Panc1 (cell line): ENCODE measurements around the gene PBX1.

Source experiments
- TF ChIP-seq, protein P1 (sequence below): fragments of 450-650 bp; IDR thresholded peaks from 2 replicates; pipeline ENCODE4 v1.5.1; 2017; ENCODE audit warnings: mild to moderate bottlenecking
- TF ChIP-seq, protein P2 (sequence below), 2 experiments: IDR thresholded peaks; 2 replicates each; pipeline ENCODE4 v1.6.1; 2011 to 2012; ENCODE audit warnings: low read depth in 2 of 2, control low read depth in 1 of 2, low read length in 1 of 2, mild to moderate bottlenecking in 1 of 2, moderate library complexity in 1 of 2; ENCODE audit not compliant: insufficient read depth in 1 of 2

DNA sequence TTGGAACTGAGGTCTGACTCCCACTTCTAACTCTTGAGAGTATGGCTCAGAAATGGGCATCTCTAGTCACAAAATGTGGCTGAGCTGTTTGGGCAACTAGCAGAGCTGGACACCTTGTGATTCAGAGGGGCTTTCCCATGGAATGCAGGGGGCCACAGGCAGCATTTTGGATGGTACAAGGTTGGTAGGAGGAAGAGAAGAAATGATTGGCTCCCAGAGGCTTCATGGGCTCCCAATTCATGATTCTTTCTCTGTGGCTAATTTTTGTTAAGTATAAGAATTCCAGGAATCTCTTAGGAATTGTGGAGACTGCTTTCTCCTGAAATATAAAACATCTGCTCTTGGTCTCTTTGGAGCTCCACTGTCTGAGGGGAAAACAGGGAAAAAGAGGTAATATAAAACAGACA is 49.7 kb downstream of the PBX1 start:
- TF ChIP-seq, protein P1, sequence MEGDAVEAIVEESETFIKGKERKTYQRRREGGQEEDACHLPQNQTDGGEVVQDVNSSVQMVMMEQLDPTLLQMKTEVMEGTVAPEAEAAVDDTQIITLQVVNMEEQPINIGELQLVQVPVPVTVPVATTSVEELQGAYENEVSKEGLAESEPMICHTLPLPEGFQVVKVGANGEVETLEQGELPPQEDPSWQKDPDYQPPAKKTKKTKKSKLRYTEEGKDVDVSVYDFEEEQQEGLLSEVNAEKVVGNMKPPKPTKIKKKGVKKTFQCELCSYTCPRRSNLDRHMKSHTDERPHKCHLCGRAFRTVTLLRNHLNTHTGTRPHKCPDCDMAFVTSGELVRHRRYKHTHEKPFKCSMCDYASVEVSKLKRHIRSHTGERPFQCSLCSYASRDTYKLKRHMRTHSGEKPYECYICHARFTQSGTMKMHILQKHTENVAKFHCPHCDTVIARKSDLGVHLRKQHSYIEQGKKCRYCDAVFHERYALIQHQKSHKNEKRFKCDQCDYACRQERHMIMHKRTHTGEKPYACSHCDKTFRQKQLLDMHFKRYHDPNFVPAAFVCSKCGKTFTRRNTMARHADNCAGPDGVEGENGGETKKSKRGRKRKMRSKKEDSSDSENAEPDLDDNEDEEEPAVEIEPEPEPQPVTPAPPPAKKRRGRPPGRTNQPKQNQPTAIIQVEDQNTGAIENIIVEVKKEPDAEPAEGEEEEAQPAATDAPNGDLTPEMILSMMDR, result no peak
- TF ChIP-seq, protein P2, sequence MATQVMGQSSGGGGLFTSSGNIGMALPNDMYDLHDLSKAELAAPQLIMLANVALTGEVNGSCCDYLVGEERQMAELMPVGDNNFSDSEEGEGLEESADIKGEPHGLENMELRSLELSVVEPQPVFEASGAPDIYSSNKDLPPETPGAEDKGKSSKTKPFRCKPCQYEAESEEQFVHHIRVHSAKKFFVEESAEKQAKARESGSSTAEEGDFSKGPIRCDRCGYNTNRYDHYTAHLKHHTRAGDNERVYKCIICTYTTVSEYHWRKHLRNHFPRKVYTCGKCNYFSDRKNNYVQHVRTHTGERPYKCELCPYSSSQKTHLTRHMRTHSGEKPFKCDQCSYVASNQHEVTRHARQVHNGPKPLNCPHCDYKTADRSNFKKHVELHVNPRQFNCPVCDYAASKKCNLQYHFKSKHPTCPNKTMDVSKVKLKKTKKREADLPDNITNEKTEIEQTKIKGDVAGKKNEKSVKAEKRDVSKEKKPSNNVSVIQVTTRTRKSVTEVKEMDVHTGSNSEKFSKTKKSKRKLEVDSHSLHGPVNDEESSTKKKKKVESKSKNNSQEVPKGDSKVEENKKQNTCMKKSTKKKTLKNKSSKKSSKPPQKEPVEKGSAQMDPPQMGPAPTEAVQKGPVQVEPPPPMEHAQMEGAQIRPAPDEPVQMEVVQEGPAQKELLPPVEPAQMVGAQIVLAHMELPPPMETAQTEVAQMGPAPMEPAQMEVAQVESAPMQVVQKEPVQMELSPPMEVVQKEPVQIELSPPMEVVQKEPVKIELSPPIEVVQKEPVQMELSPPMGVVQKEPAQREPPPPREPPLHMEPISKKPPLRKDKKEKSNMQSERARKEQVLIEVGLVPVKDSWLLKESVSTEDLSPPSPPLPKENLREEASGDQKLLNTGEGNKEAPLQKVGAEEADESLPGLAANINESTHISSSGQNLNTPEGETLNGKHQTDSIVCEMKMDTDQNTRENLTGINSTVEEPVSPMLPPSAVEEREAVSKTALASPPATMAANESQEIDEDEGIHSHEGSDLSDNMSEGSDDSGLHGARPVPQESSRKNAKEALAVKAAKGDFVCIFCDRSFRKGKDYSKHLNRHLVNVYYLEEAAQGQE (IDR thresholded peaks at IDR 0.05; ENCODE audit: insufficient read depth in 1 of 2, low read depth in 2 of 2, low read length in 1 of 2), result no peak
